Esophagus muscularis mucosa (tissue), 4 donors: ENCODE results near the gene ATP2A3.

Experiments
- EP300 ChIP-seq: sonication (generic); formaldehyde crosslinking; IDR thresholded peaks from one replicate; pipeline ENCODE4 v1.6.1; 2017; ENCODE audit warnings: antibody characterized with exemption
- POLR2A ChIP-seq: fragments of 450-650 bp; IDR thresholded peaks from one replicate; pipeline ENCODE4 v1.6.1; 2017; ENCODE audit warnings: antibody characterized with exemption, moderate library complexity, mild to moderate bottlenecking, low read depth
- TF ChIP-seq, protein P1 (sequence below), 3 experiments: fragments of 200-600 bp in 2 of 3; fragments of 450-650 bp in 1 of 3; sonication (generic) in 2 of 3; IDR thresholded peaks; one replicate each; pipeline ENCODE4 v1.5.1; 2017 to 2019; ENCODE audit warnings: antibody characterized with exemption in 3 of 3, mild to moderate bottlenecking in 2 of 3, moderate library complexity in 1 of 3

GRCh38 chr17:3888343-3889171, 75.7 kb downstream of the ATP2A3 start:
- TF ChIP-seq POLR2A (no peak), EP300 (no peak)
- TF ChIP-seq, protein P1, sequence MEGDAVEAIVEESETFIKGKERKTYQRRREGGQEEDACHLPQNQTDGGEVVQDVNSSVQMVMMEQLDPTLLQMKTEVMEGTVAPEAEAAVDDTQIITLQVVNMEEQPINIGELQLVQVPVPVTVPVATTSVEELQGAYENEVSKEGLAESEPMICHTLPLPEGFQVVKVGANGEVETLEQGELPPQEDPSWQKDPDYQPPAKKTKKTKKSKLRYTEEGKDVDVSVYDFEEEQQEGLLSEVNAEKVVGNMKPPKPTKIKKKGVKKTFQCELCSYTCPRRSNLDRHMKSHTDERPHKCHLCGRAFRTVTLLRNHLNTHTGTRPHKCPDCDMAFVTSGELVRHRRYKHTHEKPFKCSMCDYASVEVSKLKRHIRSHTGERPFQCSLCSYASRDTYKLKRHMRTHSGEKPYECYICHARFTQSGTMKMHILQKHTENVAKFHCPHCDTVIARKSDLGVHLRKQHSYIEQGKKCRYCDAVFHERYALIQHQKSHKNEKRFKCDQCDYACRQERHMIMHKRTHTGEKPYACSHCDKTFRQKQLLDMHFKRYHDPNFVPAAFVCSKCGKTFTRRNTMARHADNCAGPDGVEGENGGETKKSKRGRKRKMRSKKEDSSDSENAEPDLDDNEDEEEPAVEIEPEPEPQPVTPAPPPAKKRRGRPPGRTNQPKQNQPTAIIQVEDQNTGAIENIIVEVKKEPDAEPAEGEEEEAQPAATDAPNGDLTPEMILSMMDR (IDR thresholded peaks at IDR 0.05) = no peak
